RPMI8226 (cell line): ENCODE data around the gene SPATA21.

Experiments
- DNase-seq: peaks from one replicate; pipeline ENCODE4 v3.0.0-alpha.2; 2015

Gene SPATA21

DNA sequence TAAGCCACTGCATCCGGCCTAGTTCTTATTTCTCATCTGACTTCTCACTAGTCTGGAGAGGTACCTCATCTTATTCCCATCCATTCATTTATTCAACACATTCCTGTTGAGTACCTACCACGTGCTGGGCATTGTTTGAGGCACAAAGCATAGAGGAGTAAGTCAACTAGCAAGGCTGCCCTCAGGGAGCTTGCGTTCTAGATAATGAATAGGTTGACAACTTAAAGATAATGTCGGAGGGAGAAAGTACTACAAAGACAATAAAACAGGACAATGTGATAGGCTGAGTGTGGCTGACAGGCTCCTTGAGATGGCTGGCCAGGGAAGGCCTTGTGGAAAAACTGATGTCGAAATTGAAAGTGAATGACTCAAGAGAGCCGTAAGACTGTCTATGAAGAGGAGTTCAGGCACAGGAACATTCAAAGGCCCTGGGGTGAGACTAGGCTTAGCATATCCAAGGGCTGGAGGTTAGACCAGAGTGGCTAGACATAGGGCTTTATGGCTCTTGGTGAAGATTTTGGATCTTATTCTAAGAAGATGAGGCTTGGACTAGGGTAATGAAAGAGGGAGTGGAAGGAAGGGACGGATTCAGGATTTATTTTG lies 18.3 kb downstream of the SPATA21 start:
- no peak for DNase-seq

DNA sequence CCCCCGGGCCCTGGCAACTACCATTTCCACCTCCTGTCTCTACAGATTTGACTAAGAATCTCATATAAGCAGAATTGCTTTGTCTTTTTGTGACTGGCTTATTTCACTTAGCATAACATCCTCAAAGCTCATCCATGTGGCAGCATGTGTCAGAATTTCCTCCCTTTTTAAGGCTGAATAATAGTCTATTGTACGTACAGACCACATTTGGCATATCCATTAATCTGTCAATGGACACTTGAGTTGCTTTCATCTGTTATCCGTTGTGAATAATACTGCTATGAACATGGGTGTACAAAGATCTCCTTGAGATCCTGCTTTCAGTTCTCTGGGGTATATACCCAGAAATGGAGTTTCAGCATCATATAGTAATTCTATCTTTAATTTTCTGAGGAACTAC lies 24.0 kb downstream of the SPATA21 start:
- no peak for DNase-seq

DNA sequence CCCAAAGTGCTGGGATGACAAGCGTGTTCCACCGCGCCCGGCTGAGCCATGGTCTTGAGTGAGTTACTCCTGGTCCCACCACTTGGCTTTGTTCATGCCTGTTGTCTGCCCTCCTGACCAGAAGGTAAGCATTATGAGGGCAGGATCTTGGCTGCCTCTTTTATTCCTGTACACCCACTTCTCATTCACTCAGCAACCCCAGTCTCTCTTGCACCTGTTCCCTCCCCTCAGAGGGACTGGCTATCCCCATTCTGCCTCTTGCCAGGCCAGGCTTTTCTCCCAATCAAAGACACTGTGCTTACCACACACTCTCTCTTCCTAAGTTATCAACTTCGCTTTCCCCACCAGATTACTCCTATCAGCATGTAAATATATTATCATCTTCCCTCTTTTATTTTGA lies 26.4 kb downstream of the SPATA21 start:
- DNase-seq, result no peak

DNA sequence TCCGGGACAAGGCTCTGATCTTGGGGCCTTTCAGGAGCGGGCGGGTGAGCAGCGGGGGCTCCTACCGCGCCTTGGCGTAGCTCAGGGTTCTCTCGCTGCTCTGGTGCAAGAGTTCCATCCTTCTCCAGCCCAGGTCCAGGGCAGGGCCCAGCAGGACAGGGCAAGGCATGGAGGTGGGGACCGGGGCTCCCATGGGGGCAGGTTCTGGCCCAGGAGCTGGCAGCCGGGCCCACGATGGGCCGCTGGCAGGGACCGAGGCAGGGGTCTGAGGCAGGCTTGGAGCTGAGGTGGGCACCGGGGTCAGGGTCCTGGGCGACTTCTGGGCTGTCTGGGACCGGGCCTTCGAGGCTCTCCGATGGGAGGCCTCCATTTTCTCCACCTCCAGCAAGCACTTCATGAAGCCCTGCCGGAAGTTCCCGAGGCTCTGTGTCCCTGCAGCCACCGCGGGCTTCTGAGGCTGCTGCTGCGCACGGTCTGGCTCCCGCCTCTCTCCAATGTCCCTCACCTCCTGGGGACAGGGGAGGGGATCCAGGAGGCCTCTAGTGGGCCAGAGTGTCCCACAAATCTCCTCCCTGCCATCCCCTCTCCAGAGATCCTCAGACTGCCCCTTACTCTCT lies 27.6 kb downstream of the SPATA21 start:
- DNase-seq, result no peak

DNA sequence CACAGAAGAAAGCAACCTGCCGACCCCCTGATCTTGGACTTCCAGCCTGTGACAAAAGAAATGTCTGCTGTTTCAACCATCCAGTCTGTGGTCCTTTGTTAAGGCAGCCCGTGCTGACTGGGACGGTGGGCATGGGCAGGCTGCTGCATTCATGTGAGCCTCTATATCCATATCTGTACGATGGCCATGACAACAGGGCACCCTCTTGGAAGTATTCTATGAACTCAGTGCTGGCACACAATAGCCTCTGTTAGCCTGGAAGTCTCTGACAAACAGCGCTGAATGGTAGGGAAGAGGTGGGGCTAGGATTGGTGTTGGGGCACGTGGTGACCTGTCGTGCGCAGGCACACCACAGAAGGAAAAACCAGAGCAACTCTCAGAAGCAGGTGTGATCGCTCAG lies 30.4 kb downstream of the SPATA21 start:
- no peak for DNase-seq

DNA sequence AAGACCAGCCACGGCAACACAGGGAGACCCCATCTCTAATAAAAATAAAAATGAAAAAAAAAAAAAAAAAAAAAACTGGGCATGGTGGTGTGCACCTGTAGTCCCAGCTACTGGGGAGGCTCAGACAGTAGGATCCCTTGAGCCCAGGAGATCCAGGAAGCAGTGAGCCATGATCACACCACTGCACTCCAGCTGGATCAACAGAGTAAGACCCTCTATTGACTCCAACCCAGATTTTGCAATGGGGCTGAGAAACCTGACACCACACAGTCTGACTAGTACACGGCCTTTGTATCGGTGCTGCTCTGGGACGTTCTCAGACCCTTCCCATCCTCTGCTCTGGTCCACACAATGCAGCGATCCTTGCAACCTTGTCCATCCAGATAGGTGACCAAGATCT lies 31.8 kb downstream of the SPATA21 start:
- no peak for DNase-seq

DNA sequence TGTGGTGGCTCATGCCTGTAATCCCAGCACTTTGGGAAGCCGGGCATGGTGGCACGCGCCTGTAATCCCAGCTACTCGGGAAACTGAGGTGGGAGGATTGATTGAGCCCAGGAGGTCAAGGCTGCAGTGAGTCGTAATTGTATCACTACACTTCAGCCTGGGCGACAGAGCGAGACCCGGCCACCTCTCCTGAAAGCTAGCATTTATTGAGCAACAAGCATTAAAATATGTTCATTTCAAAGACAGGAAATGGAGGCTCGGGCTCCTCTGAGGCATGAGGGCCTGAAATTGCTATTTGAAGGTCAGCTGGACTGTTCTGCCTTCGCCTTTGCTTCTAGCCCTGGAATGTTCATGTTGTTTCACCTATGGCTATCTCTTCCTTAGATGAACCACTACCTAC lies 34.5 kb downstream of the SPATA21 start:
- no peak for DNase-seq

DNA sequence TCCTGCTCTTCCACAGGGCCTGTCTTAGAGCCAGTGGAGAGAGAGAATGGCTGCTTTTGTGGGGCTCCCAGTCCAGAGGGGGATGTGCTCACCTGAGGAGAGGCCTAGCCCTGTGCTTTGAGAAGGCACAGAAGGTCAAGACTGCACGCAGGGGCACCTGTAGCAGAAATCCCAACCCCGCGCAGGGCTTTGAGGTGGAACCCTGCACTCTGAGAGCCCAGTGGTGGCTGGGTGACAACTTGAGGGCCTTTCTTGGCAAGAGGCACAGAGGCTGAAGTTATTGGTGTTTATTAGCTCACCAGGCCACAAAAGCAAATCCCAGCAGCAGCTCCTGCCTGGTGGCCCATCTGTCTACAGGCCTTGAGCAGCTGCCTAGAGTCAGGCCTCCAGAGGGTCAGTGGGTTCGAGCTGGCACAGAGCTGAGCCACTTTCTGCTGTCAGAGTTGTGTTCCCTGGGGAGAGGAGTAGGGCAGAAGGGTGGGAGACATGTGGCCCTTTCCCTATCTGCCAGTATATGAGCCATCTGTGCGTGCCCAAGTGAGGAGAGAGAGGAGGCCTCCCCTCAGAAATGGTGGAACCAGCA lies 38.8 kb downstream of the SPATA21 start:
- no peak for DNase-seq

DNA sequence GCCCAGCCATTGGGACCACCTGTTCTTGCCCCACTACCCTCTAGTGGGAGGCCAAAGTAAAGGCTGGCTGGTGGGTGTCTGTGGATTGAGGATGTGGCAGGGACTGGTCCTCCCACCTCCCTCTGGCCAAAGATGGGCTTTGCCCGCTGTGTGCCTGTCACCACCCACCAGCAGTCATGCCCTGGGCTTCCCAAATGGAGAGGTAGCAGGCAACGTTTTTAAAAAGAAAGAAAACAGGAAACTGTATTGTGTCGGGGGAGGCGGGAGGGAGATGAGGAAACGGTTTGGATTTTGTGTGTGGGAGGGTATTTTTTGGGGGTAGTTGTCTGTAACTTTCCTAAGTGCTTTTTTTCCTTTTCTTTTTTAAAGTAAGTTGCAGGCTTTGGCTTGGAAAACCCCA lies 40.1 kb downstream of the SPATA21 start:
- no peak for DNase-seq

DNA sequence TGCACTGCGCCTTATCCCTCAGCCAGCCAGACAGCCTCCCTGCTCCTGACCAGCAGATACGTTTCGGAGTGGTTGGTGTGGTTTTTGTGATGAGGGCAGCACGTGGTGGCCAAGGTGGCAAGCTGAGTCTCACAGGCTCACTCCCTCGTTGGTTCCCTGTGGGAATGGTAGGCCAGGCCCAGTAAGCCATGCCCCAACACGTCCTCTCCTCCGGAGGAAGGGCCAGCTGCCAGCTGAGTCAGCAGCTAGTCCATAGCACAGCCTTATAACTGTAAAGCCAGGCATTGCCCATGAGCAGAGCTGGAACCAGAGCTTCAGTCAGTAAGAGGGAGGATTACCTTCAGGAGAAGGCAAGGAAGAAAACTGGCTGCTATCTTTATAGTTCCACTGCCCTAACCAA lies 40.6 kb downstream of the SPATA21 start:
- DNase-seq, result no peak

DNA sequence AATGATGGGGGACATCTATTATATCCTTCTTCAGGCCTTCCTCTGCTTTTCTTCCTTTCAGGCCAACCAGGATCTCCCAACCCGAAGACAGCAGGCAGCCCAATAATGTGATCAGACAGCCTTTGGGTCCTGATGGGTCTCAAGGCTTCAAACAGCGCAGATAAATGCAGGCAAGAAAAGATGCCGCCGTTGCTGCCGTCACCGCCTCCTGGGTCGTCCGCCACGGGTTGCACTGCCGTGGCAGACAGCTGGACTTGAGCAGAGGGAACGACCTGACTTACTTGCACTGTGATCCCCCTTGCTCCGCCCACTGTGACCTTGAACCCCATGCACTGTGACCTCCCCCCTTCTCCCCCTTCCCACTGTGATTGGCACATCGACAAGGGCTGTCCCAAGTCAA lies 42.2 kb downstream of the SPATA21 start:
- DNase-seq, result no peak

DNA sequence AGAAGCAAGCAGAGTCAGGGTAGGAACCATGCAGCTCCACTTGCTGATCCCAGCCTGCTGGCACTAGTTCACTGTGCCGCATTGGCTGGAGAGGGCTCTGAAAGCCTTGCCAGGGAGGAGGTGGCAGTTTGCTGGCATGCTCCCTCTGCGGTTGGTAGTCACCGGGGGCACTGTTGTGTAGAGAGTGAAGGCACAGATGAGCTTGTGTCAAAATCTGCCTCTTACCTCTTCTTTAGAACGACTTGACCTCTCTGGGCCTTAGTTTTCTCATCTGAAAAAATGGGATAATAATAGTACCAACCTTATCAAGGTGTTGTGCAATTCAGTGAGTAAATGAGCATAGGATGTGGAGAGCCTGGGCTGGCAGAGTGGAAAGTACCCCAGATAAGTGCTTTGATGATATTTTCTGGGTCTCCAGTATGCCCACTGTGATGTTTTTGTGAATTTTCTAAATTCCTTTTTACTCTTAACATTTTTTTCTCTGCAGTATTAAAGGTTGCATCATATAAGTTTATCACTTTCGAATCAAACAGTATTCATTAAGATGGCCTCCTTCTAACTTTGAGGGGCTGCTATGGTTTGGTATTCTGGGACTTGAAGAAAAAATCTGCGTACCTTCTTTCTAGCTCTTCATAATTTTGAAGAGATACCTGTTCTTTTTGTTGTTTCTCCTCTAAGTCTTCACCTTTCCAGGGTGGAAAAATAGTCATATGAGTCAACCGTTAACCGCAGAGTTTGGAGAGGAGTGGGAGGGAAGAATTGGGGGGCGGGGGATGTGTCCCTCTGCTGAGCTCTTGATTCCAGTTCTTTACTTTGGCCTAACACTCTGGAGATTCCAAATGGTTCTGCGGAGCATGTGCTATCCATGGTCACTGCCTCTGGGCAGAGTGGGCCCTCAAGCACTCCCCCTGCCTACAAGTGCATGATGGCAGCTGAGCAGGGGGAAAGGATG lies 43.4 kb downstream of the SPATA21 start:
- no peak for DNase-seq

DNA sequence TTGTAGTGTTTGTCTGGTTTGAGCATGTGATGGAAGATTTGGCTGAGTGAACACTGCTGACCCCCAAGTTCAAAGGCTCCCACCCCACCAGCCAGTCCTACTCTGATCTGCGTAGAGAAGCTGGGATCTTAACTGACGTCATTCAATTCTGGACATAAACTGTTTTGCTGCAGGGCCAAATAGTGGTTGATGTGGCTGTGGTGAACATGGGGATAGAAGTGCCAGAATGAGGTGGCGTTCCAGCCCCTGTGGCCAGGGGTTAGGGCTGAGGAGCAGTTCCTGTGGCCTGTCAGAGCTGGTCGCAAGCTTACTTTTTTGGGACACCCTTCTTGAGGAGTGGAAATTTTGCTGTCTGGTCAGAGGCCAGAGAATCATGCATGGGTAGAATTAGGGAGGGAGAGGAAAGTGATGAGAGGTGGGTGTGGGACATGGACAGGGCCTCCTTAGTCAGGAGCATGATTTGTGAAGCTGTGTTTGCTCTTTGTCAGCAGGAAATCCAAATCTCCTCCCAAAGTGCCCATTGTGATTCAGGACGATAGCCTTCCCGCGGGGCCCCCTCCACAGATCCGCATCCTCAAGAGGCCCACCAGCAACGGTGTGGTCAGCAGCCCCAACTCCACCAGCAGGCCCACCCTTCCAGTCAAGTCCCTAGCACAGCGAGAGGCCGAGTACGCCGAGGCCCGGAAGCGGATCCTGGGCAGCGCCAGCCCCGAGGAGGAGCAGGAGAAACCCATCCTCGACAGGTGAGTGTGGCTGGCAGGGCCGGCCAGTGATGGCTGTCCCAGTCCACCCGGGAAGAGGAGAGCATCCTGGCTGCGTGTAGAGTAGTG lies 44.3 kb downstream of the SPATA21 start:
- DNase-seq, result no peak

DNA sequence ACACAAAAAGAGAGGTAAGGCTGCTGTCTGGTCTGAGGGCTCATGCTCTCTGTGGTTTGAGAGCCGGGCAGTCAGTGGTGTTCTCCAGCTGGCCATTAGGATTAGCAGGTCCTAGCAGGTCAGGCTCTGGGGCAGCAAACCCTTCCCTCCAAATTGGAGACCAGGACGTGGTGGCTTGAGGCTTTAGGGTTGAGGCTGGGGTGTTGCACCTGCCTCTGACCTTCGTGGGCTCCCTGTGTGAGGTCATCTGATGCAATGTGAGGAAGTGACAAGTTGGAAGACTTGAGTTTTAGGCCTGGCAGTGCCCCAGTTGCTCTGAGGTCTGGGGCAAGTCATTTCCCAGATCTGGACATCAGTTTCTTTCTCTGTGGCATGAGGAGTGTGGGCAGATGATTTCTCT lies 45.8 kb downstream of the SPATA21 start:
- DNase-seq, result no peak

DNA sequence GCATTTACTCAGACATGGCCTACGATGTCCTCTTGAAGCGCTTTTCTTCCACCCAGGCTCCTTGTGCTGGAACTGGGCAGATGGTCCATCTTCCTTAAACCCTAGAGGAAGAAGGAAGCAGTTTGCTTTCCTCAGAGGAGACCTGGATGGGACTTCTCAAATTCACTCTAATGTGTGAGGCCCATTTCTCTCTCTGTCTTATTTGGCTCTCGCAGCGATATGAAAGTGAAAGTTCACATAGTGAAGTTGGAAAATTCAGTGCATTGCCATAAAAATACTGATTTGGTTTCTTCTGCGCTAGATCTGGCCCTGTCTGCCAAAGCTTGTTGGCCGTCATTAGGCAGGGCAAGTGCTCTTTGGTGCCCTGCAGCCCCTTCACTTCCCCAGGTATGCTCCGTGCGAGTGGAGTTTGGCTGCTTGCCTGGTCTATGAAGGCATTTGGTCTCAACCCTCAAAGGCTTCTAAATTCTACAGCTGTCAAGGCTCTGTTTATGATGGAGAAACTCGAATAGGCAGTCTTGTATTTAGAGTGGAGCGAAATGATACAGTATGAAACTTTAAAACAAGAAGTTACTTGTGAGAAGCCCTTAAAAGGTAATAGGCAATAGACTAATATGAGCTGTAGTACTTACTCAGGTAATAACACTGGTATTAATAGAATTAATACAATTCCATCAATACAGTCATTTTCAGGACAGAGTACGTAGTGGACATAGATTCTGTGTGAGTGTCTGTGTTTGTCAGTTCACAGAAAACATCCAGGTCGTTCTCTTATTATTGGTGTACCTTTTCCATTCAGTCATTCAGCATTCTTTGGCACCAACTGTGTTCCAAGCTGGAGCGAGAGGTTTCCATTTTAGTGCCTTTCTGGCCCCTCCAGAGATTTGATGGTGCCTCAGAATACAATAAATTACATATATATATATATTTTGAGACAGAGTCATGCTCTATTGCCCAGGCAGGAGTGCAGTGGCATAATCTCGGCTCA lies 49.7 kb downstream of the SPATA21 start:
- peak; percentile 22 for DNase-seq

DNA sequence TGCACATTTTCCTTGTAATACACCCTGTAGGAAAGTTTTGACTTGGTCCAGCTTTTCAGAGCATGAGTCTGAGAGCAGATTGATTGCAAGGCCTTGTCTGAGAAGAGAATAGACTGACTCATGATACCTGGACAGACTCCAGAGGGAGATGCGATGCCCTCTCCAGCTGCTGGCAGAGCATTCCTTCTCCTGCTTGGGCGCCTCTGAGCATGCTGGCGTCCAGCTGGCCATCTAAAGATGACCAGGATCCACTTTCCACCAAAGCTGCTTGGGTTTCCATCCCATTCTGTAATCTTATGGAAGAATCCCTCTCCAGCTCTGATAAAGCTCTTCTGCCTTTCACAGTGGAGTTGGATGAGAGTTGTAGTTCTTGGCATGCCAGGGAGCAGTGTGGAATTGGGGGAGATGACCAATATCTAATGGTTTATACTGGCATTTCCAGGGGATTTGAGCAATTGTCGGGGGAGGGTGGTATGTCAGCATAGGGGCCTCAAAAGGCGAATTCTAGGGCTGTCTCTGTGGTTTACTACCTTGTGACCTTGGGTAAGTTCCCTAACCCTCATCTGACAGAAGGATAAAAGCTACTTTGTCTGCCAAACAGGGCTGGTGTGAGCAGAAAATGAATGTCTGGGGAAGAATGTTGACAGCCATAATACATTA lies 50.6 kb downstream of the SPATA21 start:
- no peak for DNase-seq

DNA sequence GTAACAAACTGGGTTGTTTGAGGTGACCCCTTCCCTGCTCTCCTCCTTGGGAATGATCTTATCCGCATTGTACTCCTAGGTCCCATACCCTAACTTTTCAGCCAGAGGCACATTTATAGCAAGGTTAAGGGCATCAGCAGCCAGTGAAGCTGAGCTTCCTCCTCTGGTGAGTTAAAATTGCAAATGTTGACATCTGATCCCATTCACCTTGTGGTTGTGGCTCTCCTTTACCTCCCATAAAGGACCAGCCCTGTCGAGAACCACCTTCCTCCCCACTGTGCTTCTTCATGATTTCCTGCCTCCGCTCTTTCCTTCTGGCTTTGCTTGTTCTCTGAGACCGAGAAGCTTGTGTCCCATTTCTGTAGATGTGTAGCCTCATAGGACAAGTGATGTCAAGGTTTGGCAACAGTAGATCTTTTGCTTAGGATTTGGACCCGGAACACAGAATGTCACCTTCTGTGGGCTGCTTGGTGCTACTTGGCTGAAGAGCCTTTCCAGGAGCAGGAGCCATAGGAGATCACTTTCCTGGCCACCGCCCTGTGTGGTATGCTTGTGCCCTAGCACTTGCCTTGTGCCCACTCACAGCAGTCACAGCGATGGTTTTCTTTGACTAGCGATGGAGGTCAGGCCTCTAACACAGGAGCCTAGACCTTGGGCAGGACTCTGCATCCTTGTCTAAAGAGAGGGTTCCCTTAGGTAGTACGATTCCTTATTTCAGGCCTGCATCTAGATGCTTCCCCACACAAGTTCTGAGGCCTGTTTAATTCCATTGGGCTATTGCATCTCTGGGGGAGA lies 51.4 kb downstream of the SPATA21 start:
- DNase-seq, result no peak

DNA sequence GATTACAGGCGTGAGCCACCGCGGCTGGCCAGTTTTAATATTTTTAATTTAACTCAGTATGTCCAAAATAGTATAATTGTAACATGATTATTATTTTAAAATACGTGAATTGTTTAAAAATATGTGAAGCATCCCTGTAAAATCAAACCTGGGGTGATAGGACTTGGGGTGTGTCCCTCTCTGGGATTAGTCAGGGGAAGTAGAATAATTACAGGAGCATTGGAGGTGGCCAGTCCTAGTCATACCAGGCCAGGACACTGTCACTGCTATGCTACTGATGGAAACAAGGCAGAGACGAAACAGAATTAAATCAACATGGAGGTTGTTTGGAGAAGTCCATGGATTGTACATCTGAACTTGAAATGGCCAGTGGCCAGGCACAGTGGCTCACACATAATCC lies 53.3 kb downstream of the SPATA21 start:
- DNase-seq, result no peak

DNA sequence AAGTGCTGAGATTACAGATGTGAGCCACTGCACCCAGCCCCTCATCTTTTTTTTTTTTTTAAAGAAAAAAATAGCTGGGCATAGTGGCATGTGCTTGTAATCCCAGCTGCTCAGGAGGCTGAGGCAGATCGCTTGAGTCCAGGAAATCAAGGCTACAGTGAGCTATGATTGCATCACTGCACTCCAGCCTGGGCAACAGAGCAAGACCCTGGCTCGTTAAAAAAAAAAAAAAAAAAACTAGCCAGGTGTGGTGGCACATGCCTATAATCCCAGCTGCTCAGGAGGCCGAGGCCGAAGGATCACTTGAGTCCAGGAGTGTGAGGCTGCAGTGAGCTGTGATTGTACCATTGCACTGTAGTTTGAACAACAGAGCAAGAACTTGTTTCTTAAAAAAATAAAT lies 56.4 kb downstream of the SPATA21 start:
- DNase-seq, result no peak

DNA sequence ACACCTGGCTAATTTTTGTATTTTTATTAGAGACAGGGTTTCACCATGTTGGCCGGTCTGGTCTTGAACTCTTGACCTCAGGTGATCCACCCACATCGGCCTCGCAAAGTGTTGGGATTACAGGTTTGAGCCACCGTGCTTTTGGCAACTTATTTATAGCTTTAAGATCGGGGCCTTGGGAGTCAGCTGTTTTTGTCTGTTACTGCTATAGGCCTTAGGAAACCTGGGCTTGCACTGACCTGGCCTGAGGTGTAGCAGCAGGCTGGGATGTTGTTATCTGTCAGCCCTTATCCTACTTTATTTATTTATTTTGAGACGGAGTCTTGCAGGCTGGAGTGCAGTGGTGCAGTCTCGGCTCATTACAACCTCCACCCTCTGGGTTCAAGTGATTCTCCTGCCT lies 58.8 kb downstream of the SPATA21 start:
- no peak for DNase-seq
